Astrocyte (in vitro differentiated cells and primary cell): ENCODE measurements around the gene PRKCH.

ENCODE experiments used
- EZH2 ChIP-seq: IDR thresholded peaks from 2 replicates; pipeline ENCODE4 v1.6.1; 2012; ENCODE audit warnings: mild to moderate bottlenecking, low read length, inconsistent platforms; ENCODE audit not compliant: insufficient read depth
- TF ChIP-seq, protein P1 (sequence below): IDR thresholded peaks from 2 replicates; pipeline ENCODE4 v1.5.1; 2011; ENCODE audit warnings: low read depth, mild to moderate bottlenecking, inconsistent platforms, low read length, moderate library complexity; ENCODE audit not compliant: insufficient read depth

DNA sequence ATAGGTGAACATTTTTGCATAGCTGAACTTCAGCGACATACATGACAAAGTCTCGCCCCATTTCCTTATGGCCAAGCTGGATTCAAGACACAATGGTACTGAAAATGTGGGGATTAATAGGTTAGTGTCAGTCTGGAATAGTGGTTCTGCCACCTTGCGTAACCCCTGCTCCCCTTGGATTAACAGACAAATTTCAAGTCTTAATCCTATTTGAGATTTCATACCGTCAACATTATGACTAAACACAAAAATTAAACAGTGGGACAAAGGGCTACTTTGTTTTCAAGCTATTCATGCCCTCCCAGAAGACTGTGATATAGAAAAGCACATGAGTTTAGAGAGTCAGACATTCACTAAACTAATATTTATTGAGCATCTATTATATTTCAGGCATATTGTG, 235.1 kb downstream of the PRKCH start:
- TF ChIP-seq, protein P1, sequence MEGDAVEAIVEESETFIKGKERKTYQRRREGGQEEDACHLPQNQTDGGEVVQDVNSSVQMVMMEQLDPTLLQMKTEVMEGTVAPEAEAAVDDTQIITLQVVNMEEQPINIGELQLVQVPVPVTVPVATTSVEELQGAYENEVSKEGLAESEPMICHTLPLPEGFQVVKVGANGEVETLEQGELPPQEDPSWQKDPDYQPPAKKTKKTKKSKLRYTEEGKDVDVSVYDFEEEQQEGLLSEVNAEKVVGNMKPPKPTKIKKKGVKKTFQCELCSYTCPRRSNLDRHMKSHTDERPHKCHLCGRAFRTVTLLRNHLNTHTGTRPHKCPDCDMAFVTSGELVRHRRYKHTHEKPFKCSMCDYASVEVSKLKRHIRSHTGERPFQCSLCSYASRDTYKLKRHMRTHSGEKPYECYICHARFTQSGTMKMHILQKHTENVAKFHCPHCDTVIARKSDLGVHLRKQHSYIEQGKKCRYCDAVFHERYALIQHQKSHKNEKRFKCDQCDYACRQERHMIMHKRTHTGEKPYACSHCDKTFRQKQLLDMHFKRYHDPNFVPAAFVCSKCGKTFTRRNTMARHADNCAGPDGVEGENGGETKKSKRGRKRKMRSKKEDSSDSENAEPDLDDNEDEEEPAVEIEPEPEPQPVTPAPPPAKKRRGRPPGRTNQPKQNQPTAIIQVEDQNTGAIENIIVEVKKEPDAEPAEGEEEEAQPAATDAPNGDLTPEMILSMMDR = no peak
- TF ChIP-seq EZH2 = no peak
